Measurements from ENCODE around the gene SGK1.

SGK1 gene

DNA sequence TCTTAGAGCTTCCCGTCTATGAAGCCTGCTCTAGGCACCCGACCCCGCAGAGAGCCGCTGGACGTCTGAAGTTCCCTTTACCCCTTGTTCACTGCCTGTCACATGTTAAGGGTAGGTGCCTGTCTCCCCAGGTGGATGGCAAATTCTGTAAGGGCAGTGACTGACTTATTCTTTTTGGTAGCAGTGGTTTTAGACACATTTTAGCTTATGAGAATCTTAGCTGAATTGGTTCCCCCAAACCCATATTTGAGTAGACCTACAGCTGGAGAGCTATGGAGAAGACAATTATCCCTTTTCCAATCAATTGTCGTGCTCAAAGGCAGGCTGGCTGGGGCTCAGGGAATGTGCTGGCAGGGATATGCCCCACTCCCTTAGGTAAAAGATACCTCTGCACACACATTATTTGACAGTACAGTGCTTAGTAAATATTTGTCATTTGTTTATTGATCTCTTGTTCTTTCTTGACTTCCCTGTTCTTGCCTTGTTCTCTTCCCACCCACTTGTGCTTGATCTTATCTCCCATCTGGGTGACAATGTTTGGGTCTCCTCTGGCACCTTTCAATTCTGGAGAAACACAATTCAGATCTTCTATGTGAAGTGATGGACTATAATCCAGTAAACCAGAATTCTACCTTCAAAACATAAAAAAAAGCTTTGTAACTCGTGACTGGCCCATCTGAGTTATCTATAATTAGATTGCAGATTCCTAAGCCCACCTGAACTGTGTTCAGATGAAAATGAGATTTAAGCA lies 151.2 kb downstream of the SGK1 start:
- TF ChIP-seq, protein P1, sequence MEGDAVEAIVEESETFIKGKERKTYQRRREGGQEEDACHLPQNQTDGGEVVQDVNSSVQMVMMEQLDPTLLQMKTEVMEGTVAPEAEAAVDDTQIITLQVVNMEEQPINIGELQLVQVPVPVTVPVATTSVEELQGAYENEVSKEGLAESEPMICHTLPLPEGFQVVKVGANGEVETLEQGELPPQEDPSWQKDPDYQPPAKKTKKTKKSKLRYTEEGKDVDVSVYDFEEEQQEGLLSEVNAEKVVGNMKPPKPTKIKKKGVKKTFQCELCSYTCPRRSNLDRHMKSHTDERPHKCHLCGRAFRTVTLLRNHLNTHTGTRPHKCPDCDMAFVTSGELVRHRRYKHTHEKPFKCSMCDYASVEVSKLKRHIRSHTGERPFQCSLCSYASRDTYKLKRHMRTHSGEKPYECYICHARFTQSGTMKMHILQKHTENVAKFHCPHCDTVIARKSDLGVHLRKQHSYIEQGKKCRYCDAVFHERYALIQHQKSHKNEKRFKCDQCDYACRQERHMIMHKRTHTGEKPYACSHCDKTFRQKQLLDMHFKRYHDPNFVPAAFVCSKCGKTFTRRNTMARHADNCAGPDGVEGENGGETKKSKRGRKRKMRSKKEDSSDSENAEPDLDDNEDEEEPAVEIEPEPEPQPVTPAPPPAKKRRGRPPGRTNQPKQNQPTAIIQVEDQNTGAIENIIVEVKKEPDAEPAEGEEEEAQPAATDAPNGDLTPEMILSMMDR (conservative IDR thresholded peaks at IDR 0.05; ENCODE audit: control insufficient read depth, insufficient read depth, low read depth, low read length) = no peak
- peak; percentile 60 for DNase-seq (ENCODE audit: low read depth)
- no peak overlapping the region for H3K4me3 ChIP-seq (ENCODE audit: control insufficient read depth, low read depth, low read length)

DNA sequence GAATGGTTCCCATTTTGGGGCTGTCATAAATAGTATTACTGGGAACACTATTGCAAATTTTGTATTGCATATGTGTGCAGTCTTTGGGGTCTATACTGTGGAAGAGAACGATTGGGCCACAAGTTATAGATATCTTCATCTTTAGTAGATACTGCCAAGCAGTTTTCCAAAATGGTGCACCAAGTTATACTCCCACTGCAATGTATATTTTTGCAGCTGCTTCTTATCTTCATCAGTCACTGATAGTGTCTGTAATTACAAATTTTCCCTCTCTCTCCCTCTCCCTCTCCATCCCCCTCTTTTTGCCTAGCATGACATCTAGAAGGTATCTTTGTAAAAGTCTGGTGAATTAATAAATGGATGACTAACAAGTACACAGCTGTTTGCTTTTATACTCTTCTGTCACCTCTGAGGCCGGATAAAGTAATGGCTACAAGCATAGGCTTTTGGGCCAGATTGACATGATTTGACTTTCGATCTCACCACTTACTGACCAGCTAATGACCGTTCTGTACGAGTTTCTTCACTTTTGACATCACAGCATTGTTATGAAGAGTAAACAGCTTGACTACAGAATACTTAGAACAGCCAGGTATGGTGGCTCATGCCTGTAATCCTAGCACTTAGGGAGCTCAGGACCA lies 152.2 kb downstream of the SGK1 start:
- DNase-seq (ENCODE audit: low read depth) = peak; percentile 48
- H3K4me3 ChIP-seq (ENCODE audit: control insufficient read depth, low read depth, low read length) = no peak overlapping the region
- TF ChIP-seq, protein P1 (conservative IDR thresholded peaks at IDR 0.05; ENCODE audit: control insufficient read depth, insufficient read depth, low read depth, low read length) = no peak

DNA sequence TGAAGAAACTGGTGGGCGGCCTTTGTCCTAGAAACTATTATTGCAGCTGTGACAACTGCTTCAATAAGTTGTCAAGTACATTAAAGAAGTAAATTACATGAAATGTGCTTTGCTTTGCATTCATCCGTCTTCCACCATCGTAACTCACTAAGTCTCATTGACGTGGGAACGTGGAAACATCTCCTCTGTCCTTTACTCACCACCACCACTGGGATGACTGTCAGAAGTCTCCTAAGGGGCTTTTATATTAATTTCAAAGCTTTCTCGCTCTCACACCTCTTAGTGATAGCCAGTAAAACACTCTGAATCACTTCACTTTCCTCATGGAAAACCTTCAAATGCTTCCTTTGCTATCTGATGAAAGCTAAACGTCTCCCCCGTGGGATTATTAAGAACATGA lies 153.6 kb downstream of the SGK1 start:
- TF ChIP-seq, protein P1 (conservative IDR thresholded peaks at IDR 0.05; ENCODE audit: control insufficient read depth, insufficient read depth, low read depth, low read length) = no peak
- H3K4me3 ChIP-seq (ENCODE audit: control insufficient read depth, low read depth, low read length) = no peak overlapping the region
- DNase-seq (ENCODE audit: low read depth) = no peak

DNA sequence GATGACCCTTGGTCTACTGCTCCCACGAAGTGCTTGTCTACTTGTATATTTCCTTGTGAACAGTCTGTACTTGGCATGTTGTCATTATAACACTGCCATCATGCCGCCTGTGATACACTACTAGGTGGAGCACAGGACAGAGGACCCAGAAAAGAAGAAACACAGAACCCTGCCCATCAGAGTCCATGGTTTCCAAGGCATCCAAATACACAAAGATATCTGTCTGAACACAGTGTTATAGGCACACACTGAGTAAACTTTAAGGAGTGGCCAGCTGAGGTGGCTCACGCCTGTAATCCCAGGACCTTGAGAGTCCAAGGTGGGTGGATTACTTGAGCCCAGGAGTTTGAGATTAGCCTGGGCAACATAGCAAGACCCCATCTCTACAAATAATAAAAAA lies 155.0 kb downstream of the SGK1 start:
- TF ChIP-seq, protein P1 (conservative IDR thresholded peaks at IDR 0.05; ENCODE audit: control insufficient read depth, insufficient read depth, low read depth, low read length) = no peak
- no peak for DNase-seq (ENCODE audit: low read depth)
- no peak overlapping the region for H3K4me3 ChIP-seq (ENCODE audit: control insufficient read depth, low read depth, low read length)

DNA sequence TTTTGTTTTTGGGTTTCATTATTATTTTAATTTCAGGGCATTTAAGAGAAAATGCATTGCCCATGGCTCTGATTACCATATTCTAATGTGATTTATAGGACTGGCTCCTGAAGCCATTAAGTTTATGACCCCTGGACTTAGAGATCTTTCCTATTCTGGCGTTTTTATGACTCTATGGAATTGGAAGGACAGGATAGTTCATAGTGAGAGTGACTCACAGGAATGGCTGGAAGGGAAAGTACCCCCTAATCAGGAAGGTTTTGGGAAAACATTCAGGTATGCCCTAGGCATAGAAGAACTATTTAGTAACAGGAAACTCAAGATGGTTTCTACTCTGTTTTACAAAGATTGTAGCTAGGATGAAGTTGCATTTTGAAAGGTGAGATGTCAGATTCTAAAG lies 156.9 kb downstream of the SGK1 start:
- TF ChIP-seq, protein P1 (conservative IDR thresholded peaks at IDR 0.05; ENCODE audit: control insufficient read depth, insufficient read depth, low read depth, low read length) = no peak
- no peak for DNase-seq (ENCODE audit: low read depth)
- no peak overlapping the region for H3K4me3 ChIP-seq (ENCODE audit: control insufficient read depth, low read depth, low read length)

DNA sequence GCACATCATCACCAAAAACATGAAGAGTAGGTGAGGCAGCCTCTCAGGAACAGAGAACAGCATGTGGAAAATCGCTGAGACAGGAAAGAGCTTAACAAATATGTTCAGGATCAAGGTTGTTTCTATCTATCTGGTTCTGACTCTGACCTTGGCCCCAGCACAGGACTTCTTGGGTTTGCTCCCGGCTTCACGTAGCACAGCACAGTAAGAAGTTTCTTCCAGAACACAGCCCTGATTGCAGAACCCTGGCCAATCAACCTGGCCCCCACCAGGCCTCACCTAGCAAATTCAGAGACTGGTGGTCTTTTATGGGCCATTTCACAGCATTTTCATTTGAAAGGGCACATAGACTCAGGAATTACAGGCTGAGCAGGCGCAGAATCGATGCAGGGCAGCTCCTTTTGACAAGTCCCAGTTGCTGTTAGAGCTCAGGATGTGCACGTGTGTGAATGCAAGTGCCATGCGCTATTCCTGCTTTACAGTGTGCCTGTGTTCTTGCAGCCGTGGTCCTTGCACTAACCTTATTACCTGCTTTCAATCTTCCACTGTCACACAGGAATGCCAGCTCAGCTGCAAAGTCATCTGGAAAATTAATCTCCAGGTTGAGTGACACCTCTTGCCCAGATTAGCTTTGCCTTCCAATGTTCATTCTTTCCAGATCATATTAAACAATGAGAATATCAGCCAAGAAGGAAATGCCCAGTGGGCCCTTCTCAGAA lies 165.0 kb downstream of the SGK1 start:
- DNase-seq (ENCODE audit: low read depth) = no peak
- H3K4me3 ChIP-seq (ENCODE audit: control insufficient read depth, low read depth, low read length) = no peak overlapping the region
- TF ChIP-seq, protein P1 (conservative IDR thresholded peaks at IDR 0.05; ENCODE audit: control insufficient read depth, insufficient read depth, low read depth, low read length) = no peak
